HepG2 (cell line): ENCODE measurements around the gene SRP9. TPM values are rescaled to one million over a fixed set of nuclear protein-coding genes. Genes with fewer than 3 reads are reported as not detected.

Experiments
- GABPB1 ChIP-seq: IDR thresholded peaks from 2 replicates; pipeline ENCODE4 v1.6.1; 2016; ENCODE audit warnings: mild to moderate bottlenecking, missing genetic modification reagents, moderate library complexity, missing compliant biosample characterization
- KLF15 ChIP-seq: sonication (generic); formaldehyde crosslinking; IDR thresholded peaks from 2 replicates; pipeline ENCODE4 v1.8.1; 2023; ENCODE audit warnings: borderline replicate concordance, mild to moderate bottlenecking, inconsistent platforms, missing genetic modification reagents, mixed read lengths
- NKX3-1 ChIP-seq: sonication (generic); formaldehyde crosslinking; IDR thresholded peaks from 2 replicates; pipeline ENCODE4 v1.5.0; 2020; ENCODE audit warnings: missing genetic modification reagents
- SP2 ChIP-seq: sonication (generic); formaldehyde crosslinking; IDR thresholded peaks from 2 replicates; pipeline ENCODE4 v1.5.1; 2020; ENCODE audit warnings: mild to moderate bottlenecking, missing genetic modification reagents
- SRSF1 ChIP-seq: fragments of 200-400 bp; formaldehyde crosslinking; optimal IDR thresholded peaks from 2 replicates; pipeline ENCODE3; 2017; ENCODE audit warnings: mild to moderate bottlenecking, low read depth, low read length, moderate library complexity
- SRY ChIP-seq: sonication (generic); formaldehyde crosslinking; IDR thresholded peaks from 2 replicates; pipeline ENCODE4 v1.8.0; 2022; ENCODE audit warnings: mild to moderate bottlenecking, missing genetic modification reagents
- ZFYVE20 ChIP-seq: sonication (generic); formaldehyde crosslinking; IDR thresholded peaks from 2 replicates; pipeline ENCODE4 v1.8.0; 2023; ENCODE audit warnings: low read depth, mild to moderate bottlenecking, moderate library complexity, missing genetic modification reagents, borderline replicate concordance
- ZKSCAN1 ChIP-seq: fragments of 150-350 bp; IDR thresholded peaks from 2 replicates; pipeline ENCODE4 v1.6.1; 2014; ENCODE audit warnings: low read length
- ZNF10 ChIP-seq: sonication (generic); formaldehyde crosslinking; IDR thresholded peaks from 2 replicates; pipeline ENCODE4 v1.4.0; 2020; ENCODE audit warnings: mild to moderate bottlenecking, low read depth, missing genetic modification reagents, borderline replicate concordance
- ZNF136 ChIP-seq: sonication (generic); formaldehyde crosslinking; IDR thresholded peaks from 2 replicates; pipeline ENCODE4 v1.8.1; 2022; ENCODE audit warnings: low read depth, mild to moderate bottlenecking, moderate library complexity, missing genetic modification reagents
- ZNF501 ChIP-seq: sonication (generic); formaldehyde crosslinking; IDR thresholded peaks from 2 replicates; pipeline ENCODE4 v1.5.1; 2020; ENCODE audit warnings: mild to moderate bottlenecking, moderate library complexity, missing genetic modification reagents
- polyA plus RNA-seq, 8 experiments: library from polyadenylated mRNA; depleted of rRNA in 3 of 8; stranded (reverse) in 7 of 8; unstranded in 1 of 8; fragments of >200 nt; fragmentation: Illumina TruSeq in 4 of 8; extraction: Trizol in 4 of 8; gene quantifications; 2 replicates each; pipeline versions ENCODE4 v1.2.1 to v1.2.3, GENCODE V29; 2011 to 2016; ENCODE audit warnings: low read depth in 4 of 8, missing spikeins in 1 of 8, mixed read lengths in 1 of 8; ENCODE audit not compliant: insufficient read depth in 1 of 8
- total RNA-seq, 5 experiments: library from RNA; depleted of rRNA; stranded (reverse); fragments of >200 nt; fragmentation: Illumina TruSeq; extraction: Trizol; gene quantifications; 2 replicates each; pipeline ENCODE4 v1.2.3, GENCODE V29; 2016; ENCODE audit warnings: low read depth in 1 of 5
- TF ChIP-seq, protein P1 (sequence below), 2 experiments: IDR thresholded peaks; 2 replicates each; pipeline ENCODE4 v1.6.1; 2011 to 2012; ENCODE audit warnings: low read length in 2 of 2, borderline replicate concordance in 1 of 2, low read depth in 1 of 2, mild to moderate bottlenecking in 1 of 2, moderate library complexity in 1 of 2
- TF ChIP-seq, protein P2 (sequence below): sonication (generic); formaldehyde crosslinking; conservative IDR thresholded peaks from 2 replicates; pipeline ENCODE4 v1.8.0; 2022; ENCODE audit warnings: mild to moderate bottlenecking, moderate library complexity, missing genetic modification reagents
- TF ChIP-seq, protein P3 (sequence below): sonication (generic); formaldehyde crosslinking; IDR thresholded peaks from 2 replicates; pipeline ENCODE4 v1.5.0; 2020; ENCODE audit warnings: missing genetic modification reagents
- TF ChIP-seq, protein P4 (sequence below): fragments of 450-650 bp; IDR thresholded peaks from 2 replicates; pipeline ENCODE4 v1.6.1; 2017; ENCODE audit warnings: mild to moderate bottlenecking
- TF ChIP-seq, protein P5 (sequence below): sonication (generic); formaldehyde crosslinking; IDR thresholded peaks from 2 replicates; pipeline ENCODE4 v1.5.0; 2020; ENCODE audit warnings: missing genetic modification reagents

The SRP9 gene
- total and polyA plus RNA-seq, 2 of the 13 experiments (the other 11 are each of a cell fraction or from before 2014, with no cell fraction given) = 251 to 307 TPM

DNA sequence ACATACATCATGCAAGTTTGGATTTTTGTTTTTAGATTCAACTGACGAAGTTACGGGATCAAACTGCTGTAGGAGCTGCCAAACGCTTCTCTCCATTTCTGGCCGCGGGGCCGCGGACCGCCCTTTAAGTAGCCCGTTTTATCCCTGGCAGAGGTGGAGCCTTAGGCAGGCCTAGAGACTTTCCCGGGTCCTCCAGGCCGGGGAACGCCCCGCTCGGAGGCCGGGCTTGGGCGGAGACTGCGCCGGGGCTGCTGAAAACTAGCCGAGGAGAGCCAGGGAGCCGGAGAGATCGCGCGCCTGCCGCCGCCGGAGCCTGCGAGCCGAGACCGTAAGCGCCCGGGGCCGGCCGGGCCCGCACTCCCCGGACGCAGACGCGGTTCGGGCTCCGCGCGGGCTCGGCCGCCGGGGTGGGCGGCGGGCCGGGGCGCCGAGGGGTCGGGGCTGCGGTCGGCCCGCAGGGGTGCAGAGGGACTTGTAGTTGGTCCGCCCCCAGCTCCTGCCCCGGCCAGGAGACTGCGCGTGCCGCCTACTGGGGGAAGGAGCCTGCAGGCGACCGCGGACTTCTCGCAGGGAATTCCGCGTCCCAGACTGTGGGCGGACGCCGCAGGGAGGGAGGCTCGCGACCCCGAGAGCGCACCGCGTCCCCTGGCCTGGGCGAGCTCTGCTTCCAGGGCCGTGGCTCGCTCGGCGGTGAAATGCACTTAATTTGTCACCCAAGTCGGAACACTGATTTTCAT, 32.4 kb downstream of the SRP9 start, which contains the start of gene EPHX1 (continued):
- TF ChIP-seq, protein P1, sequence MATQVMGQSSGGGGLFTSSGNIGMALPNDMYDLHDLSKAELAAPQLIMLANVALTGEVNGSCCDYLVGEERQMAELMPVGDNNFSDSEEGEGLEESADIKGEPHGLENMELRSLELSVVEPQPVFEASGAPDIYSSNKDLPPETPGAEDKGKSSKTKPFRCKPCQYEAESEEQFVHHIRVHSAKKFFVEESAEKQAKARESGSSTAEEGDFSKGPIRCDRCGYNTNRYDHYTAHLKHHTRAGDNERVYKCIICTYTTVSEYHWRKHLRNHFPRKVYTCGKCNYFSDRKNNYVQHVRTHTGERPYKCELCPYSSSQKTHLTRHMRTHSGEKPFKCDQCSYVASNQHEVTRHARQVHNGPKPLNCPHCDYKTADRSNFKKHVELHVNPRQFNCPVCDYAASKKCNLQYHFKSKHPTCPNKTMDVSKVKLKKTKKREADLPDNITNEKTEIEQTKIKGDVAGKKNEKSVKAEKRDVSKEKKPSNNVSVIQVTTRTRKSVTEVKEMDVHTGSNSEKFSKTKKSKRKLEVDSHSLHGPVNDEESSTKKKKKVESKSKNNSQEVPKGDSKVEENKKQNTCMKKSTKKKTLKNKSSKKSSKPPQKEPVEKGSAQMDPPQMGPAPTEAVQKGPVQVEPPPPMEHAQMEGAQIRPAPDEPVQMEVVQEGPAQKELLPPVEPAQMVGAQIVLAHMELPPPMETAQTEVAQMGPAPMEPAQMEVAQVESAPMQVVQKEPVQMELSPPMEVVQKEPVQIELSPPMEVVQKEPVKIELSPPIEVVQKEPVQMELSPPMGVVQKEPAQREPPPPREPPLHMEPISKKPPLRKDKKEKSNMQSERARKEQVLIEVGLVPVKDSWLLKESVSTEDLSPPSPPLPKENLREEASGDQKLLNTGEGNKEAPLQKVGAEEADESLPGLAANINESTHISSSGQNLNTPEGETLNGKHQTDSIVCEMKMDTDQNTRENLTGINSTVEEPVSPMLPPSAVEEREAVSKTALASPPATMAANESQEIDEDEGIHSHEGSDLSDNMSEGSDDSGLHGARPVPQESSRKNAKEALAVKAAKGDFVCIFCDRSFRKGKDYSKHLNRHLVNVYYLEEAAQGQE (IDR thresholded peaks at IDR 0.05; ENCODE audit: borderline replicate concordance in 1 of 2, low read depth in 1 of 2, low read length in 2 of 2) = no peak
- TF ChIP-seq, protein P2, sequence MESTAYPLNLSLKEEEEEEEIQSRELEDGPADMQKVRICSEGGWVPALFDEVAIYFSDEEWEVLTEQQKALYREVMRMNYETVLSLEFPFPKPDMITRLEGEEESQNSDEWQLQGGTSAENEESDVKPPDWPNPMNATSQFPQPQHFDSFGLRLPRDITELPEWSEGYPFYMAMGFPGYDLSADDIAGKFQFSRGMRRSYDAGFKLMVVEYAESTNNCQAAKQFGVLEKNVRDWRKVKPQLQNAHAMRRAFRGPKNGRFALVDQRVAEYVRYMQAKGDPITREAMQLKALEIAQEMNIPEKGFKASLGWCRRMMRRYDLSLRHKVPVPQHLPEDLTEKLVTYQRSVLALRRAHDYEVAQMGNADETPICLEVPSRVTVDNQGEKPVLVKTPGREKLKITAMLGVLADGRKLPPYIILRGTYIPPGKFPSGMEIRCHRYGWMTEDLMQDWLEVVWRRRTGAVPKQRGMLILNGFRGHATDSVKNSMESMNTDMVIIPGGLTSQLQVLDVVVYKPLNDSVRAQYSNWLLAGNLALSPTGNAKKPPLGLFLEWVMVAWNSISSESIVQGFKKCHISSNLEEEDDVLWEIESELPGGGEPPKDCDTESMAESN (CRISPR knock-in tag) = no peak
- TF ChIP-seq, protein P3, sequence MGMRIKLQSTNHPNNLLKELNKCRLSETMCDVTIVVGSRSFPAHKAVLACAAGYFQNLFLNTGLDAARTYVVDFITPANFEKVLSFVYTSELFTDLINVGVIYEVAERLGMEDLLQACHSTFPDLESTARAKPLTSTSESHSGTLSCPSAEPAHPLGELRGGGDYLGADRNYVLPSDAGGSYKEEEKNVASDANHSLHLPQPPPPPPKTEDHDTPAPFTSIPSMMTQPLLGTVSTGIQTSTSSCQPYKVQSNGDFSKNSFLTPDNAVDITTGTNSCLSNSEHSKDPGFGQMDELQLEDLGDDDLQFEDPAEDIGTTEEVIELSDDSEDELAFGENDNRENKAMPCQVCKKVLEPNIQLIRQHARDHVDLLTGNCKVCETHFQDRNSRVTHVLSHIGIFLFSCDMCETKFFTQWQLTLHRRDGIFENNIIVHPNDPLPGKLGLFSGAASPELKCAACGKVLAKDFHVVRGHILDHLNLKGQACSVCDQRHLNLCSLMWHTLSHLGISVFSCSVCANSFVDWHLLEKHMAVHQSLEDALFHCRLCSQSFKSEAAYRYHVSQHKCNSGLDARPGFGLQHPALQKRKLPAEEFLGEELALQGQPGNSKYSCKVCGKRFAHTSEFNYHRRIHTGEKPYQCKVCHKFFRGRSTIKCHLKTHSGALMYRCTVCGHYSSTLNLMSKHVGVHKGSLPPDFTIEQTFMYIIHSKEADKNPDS (CRISPR knock-in tag) = no peak
- no peak for TF ChIP-seq KLF15 (CRISPR knock-in tag)
- TF ChIP-seq NKX3-1 = no peak
- TF ChIP-seq, protein P4, sequence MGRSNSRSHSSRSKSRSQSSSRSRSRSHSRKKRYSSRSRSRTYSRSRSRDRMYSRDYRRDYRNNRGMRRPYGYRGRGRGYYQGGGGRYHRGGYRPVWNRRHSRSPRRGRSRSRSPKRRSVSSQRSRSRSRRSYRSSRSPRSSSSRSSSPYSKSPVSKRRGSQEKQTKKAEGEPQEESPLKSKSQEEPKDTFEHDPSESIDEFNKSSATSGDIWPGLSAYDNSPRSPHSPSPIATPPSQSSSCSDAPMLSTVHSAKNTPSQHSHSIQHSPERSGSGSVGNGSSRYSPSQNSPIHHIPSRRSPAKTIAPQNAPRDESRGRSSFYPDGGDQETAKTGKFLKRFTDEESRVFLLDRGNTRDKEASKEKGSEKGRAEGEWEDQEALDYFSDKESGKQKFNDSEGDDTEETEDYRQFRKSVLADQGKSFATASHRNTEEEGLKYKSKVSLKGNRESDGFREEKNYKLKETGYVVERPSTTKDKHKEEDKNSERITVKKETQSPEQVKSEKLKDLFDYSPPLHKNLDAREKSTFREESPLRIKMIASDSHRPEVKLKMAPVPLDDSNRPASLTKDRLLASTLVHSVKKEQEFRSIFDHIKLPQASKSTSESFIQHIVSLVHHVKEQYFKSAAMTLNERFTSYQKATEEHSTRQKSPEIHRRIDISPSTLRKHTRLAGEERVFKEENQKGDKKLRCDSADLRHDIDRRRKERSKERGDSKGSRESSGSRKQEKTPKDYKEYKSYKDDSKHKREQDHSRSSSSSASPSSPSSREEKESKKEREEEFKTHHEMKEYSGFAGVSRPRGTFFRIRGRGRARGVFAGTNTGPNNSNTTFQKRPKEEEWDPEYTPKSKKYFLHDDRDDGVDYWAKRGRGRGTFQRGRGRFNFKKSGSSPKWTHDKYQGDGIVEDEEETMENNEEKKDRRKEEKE = no peak
- no peak for TF ChIP-seq ZKSCAN1
- TF ChIP-seq SRY (CRISPR knock-in tag) = no peak
- peak; percentile 29 for TF ChIP-seq SRSF1
- TF ChIP-seq ZNF136 (CRISPR knock-in tag) = no peak
- TF ChIP-seq SP2 (CRISPR knock-in tag) = no peak
- TF ChIP-seq ZFYVE20 (CRISPR knock-in tag) = no peak
- peak; percentile 53; the same call in 1 of the 2 replicates for TF ChIP-seq GABPB1
- TF ChIP-seq ZNF501 (CRISPR knock-in tag) = peak; percentile 62
- TF ChIP-seq, protein P5, sequence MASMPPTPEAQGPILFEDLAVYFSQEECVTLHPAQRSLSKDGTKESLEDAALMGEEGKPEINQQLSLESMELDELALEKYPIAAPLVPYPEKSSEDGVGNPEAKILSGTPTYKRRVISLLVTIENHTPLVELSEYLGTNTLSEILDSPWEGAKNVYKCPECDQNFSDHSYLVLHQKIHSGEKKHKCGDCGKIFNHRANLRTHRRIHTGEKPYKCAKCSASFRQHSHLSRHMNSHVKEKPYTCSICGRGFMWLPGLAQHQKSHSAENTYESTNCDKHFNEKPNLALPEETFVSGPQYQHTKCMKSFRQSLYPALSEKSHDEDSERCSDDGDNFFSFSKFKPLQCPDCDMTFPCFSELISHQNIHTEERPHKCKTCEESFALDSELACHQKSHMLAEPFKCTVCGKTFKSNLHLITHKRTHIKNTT = no peak
- TF ChIP-seq ZNF10 (CRISPR knock-in tag) = no peak
